Glutamatergic neuron (in vitro differentiated cells): ENCODE measurements around the gene SPTSSA. TPM values are rescaled to one million over a fixed set of nuclear protein-coding genes. Genes with fewer than 3 reads are reported as not detected.
"Not testable (repeated sequence)": the region's sequence is repeated elsewhere in the genome, so short reads cannot be mapped to it uniquely, and the experiment has no call there.

Experiments
- DNase-seq: peaks from one replicate; pipeline ENCODE4 v3.0.0; 2022
- H3K27ac Mint-ChIP-seq: one replicate; pipeline ENCODE4 v1.8.0; 2020; ENCODE audit warnings: mild to moderate bottlenecking, mixed read lengths, inconsistent platforms; ENCODE audit not compliant: unreplicated experiment
- H3K27me3 Mint-ChIP-seq: one replicate; pipeline ENCODE4 v1.8.0; 2020; ENCODE audit warnings: mild to moderate bottlenecking, moderate library complexity, mixed read lengths, inconsistent platforms; ENCODE audit not compliant: unreplicated experiment
- H3K36me3 Mint-ChIP-seq: one replicate; pipeline ENCODE4 v1.8.0; 2020; ENCODE audit warnings: mild to moderate bottlenecking, mixed read lengths, inconsistent platforms; ENCODE audit not compliant: unreplicated experiment
- H3K4me1 Mint-ChIP-seq: one replicate; pipeline ENCODE4 v1.8.0; 2020; ENCODE audit warnings: mild to moderate bottlenecking, low read depth, mixed read lengths, inconsistent platforms; ENCODE audit not compliant: unreplicated experiment
- H3K4me3 Mint-ChIP-seq: one replicate; pipeline ENCODE4 v1.8.0; 2020; ENCODE audit warnings: mild to moderate bottlenecking, mixed read lengths, inconsistent platforms; ENCODE audit not compliant: unreplicated experiment
- H3K9me3 Mint-ChIP-seq: one replicate; pipeline ENCODE4 v1.8.0; 2020; ENCODE audit warnings: mild to moderate bottlenecking, moderate library complexity, mixed read lengths, inconsistent platforms; ENCODE audit not compliant: unreplicated experiment
- CTCF ChIP-seq: fragments of 200-600 bp; sonication (generic); IDR thresholded peaks from one replicate; pipeline ENCODE4 v1.5.0; 2021; ENCODE audit not compliant: partially characterized antibody, unreplicated experiment
- long read RNA-seq: library from polyadenylated mRNA; unstranded; transcript quantifications from one replicate; pipeline ENCODE4 v2.0.0, GENCODE V29; 2020; ENCODE audit not compliant: unreplicated experiment
- total RNA-seq: library from RNA; stranded (reverse); fragmentation: NEBNext Ultra II Directional; extraction: Animal tissue kit (Norgen Biotek cat#: 25700); gene quantifications from one replicate; pipeline ENCODE4 v1.2.1, GENCODE V29; 2021; ENCODE audit not compliant: unreplicated experiment

SPTSSA gene
- total RNA-seq = 21.4 TPM
- long read RNA-seq, transcript SPTSSA-201 (2 exons, 2,777 nt) = major isoform, 11 of 11 reads
- long read RNA-seq, partial matches to known transcripts = 0 of 11 reads
- long read RNA-seq, other reads (novel, unspliced or antisense) = 0 of 11 reads

GRCh38 chr14:34462132-34462893, at the start of gene SPTSSA:
TSS of gene SPTSSA (minus strand) at chr14:34462240. CDS start at chr14:34462207, 33 bp downstream.
- peaks cover 6% of the 10 kb centered on the region for H3K9me3 Mint-ChIP-seq
- peak within 1 kb of the TSS; percentile 98 for H3K4me3 Mint-ChIP-seq
- peaks cover 10% of the 10 kb centered on the region for H3K27me3 Mint-ChIP-seq
- H3K36me3 Mint-ChIP-seq = no peaks in the 10 kb centered on the region
- no peak for TF ChIP-seq CTCF
- peak within 1 kb of the TSS; percentile 96 for H3K27ac Mint-ChIP-seq
- peak; percentile 96 for DNase-seq
- peaks cover 13% of the 10 kb centered on the region for H3K4me1 Mint-ChIP-seq

- H3K36me3 Mint-ChIP-seq = no peaks in the 10 kb centered on the region
- H3K9me3 Mint-ChIP-seq = peaks cover 2% of the 10 kb centered on the region
- H3K27me3 Mint-ChIP-seq = no peaks in the 10 kb centered on the region
Observed at GRCh38 chr14:34507884-34508283, 45.8 kb upstream of the SPTSSA start.

GRCh38 chr14:34507459-34507858, 45.4 kb upstream of the SPTSSA start:
- Mint-ChIP-seq H3K27me3 (no peaks in the 10 kb centered on the region), H3K27ac (no peak overlapping the region), H3K9me3 (peaks cover 2% of the 10 kb centered on the region), H3K36me3 (no peaks in the 10 kb centered on the region), H3K4me1 (no peaks in the 10 kb centered on the region), H3K4me3 (no peak overlapping the region)
- DNase-seq = no peak
- TF ChIP-seq CTCF = no peak

More at GRCh38 chr14:34507884-34508283, 45.8 kb upstream of the SPTSSA start:
- no peak for TF ChIP-seq CTCF
- Mint-ChIP-seq H3K4me1 (no peaks in the 10 kb centered on the region), H3K27ac (no peak overlapping the region), H3K4me3 (no peak overlapping the region)
- no peak for DNase-seq

- not testable (repeated sequence) for H3K4me1 Mint-ChIP-seq, DNase-seq, H3K4me3 Mint-ChIP-seq, H3K27me3 Mint-ChIP-seq, H3K36me3 Mint-ChIP-seq, H3K27ac Mint-ChIP-seq, H3K9me3 Mint-ChIP-seq
Observed at GRCh38 chr14:34505124-34505491, 43.1 kb upstream of the SPTSSA start.

- DNase-seq, H3K27me3 Mint-ChIP-seq, H3K9me3 Mint-ChIP-seq, H3K36me3 Mint-ChIP-seq, H3K4me1 Mint-ChIP-seq, H3K27ac Mint-ChIP-seq, H3K4me3 Mint-ChIP-seq: not testable (repeated sequence)
Observed at GRCh38 chr14:34504027-34504426, 42.0 kb upstream of the SPTSSA start.

GRCh38 chr14:34502545-34503225, 40.6 kb upstream of the SPTSSA start:
- Mint-ChIP-seq H3K36me3 (no peaks in the 10 kb centered on the region), H3K9me3 (no peaks in the 10 kb centered on the region), H3K4me3 (no peak overlapping the region), H3K27me3 (peaks cover 2% of the 10 kb centered on the region), H3K4me1 (no peaks in the 10 kb centered on the region), H3K27ac (no peak overlapping the region)
- TF ChIP-seq CTCF = no peak
- no peak for DNase-seq
